H1 (cell line): ENCODE data around the gene PINLYP. TPM values are rescaled to one million over a fixed set of nuclear protein-coding genes. Genes with fewer than 3 reads are reported as not detected.
A peak's percentile ranks its signal among the peaks of the same experiment; 100 is the strongest.

Experiments
- CHD7 ChIP-seq: fragments of 300-600 bp; sonication (generic); IDR thresholded peaks from 2 replicates; pipeline ENCODE4 v1.7.1; 2012; ENCODE audit warnings: low read length, moderate library complexity, mild to moderate bottlenecking, inconsistent platforms; ENCODE audit not compliant: insufficient replicate concordance
- POLR2AphosphoS5 ChIP-seq: IDR thresholded peaks from 2 replicates; pipeline ENCODE4 v1.6.1; 2011; ENCODE audit warnings: low read depth, low read length
- polyA plus RNA-seq, 7 experiments: library from polyadenylated mRNA; depleted of rRNA in 3 of 7; stranded (reverse) in 5 of 7; unstranded in 2 of 7; fragments of >200 nt in 5 of 7; fragments of 200-250 nt in 2 of 7; gene quantifications; 1 replicate in 5 of 7; 2 replicates in 1 of 7; 4 replicates in 1 of 7; pipeline versions ENCODE4 v1.2.1 to v1.2.3, GENCODE V29; 2011 to 2013; ENCODE audit warnings: missing spikeins in 2 of 7, mixed read lengths in 2 of 7
- total RNA-seq: library from RNA; stranded (reverse); fragmentation: NEBNext Ultra II Directional; extraction: Animal tissue kit (Norgen Biotek cat#: 25700); gene quantifications from 2 replicates; pipeline ENCODE4 v1.2.1, GENCODE V29; 2021

The PINLYP gene
- total and polyA plus RNA-seq, 2 of the 8 experiments (the other 6 are each of a cell fraction or from before 2014, with no cell fraction given): 7.5 to 31.3 TPM

- peak; percentile 59; the same call in 1 of the 2 replicates for TF ChIP-seq POLR2AphosphoS5
- TF ChIP-seq CHD7: no peak
Observed at GRCh38 chr19:43624933-43625332, 49.3 kb downstream of the PINLYP start (continued).
